GM18499 (cell line): ENCODE results near the gene EPHB1.

Experiments
- ATAC-seq: cut with Tn5 transposase; IDR thresholded peaks from one replicate; pipeline ENCODE4 v1.9.1; 2021; ENCODE audit warnings: moderate number of reproducible peaks; ENCODE audit not compliant: insufficient read depth, unreplicated experiment

EPHB1 gene

GRCh38 chr3:134794950-134795745 lies at the start of gene EPHB1:
TSS of gene EPHB1 (plus strand) at chr3:134795260.
- ATAC-seq, result peak; percentile 77

DNA sequence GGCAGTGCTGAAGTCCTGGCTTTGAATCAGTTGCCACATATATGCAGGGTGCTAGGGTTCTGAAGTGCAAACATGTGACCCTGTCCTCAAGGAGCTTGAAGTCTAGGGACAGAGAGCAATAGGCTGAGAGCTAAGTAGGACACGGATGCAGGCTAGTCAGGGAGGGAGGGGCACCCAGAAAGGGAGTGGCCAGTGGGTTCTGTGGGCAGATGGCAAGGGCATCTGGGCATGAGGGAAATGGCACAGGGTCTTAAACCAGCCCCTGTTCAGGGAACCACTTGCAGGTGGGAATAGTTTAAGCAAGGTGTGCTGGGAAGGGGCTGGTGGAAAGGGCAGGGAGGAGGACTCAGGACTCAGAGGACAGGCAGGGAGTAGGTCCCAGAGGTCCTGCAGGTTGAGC lies 46.4 kb upstream of the EPHB1 start:
- ATAC-seq, result no peak

GRCh38 chr3:134749174-134749573 lies 45.9 kb upstream of the EPHB1 start:
- ATAC-seq, result no peak

- no peak for ATAC-seq
Measured at GRCh38 chr3:134749802-134750553, 45.1 kb upstream of the EPHB1 start.

DNA sequence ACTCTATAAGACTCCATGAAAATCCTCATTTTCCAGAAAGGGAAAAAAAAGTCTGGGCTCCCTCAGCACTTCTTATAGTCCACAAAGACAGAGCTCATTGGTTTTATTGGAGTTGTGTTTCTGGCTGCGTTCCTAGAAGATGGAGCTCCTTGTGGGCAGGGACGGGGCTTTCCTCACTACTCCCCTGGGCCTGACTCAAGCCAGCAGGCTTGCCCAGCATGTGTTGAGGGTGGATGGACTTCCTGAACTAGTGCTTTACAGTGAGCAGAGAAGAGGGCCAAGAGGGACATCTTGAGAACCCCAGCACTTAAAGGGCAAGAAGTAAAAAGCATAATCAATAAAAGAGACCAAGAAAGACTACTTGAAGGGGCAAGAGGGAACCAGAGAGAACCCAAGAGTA lies 43.2 kb upstream of the EPHB1 start:
- no peak for ATAC-seq

- ATAC-seq, result no peak
Measured at GRCh38 chr3:134752761-134753461, 42.1 kb upstream of the EPHB1 start.

- no peak for ATAC-seq
Measured at GRCh38 chr3:134753999-134754742, 40.9 kb upstream of the EPHB1 start.

- ATAC-seq, result no peak
Measured at GRCh38 chr3:134754768-134755559, 40.1 kb upstream of the EPHB1 start.

DNA sequence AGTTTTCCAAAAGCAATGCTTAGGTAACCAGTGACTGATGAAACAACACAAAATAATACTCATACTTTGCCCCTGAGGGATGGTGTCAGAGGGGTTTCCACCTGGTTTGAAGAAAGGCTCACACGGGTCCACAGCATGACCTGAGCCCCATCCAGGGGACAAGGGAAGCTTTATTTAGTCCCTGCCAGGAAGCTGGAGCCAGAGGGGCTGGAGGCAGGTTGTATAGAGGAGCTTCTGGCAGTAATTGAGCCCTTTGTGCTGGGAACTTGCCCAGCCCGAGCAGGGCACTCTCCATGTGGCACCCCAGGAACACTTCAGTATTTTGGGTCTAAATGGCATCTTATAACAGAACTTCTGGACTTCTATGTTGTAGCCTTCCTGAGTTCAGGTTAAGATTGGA lies 39.2 kb upstream of the EPHB1 start:
- ATAC-seq, result no peak

GRCh38 chr3:134757549-134758069 lies 37.5 kb upstream of the EPHB1 start:
- ATAC-seq, result no peak

GRCh38 chr3:134761213-134761612 lies 33.8 kb upstream of the EPHB1 start:
- ATAC-seq, result no peak

DNA sequence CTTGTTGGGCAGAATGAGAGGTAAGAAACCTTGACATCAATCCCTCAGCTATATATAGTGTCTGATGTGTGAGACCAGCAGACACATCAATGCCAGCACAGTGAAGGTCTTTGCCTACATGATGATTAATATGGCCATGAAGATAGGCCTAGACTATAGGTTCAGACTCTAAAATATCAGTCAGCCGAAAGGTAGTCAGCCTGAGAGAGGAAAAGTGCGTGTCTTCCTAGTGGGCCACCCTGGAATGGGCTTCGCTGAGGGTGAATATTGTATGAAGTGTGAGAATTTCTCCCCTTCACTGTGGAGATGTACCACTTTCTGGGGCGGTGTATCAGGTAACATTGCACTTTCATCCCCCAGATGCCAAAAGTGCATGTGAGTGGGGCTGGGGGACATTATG lies 33.0 kb upstream of the EPHB1 start:
- ATAC-seq, result no peak

DNA sequence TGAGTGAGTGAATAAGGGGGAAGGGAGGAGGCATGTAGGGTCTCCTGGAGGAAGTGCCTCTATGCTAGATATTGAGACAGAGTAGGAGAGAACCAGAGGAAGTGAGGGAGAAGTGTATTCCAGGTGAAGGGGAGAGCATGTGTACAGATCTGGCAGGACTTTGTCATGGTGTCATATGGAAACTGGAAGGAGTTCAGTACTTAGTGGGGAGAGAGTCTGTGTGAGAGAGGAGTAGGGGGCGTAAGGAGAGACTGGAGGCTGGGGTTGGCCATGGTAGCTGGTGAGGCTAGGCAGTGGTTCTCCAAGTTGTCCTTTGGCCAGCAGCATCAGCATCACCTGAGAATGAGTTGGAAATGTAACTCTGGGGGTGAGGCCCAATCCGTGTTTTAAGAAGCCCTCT lies 29.6 kb upstream of the EPHB1 start:
- ATAC-seq, result no peak

GRCh38 chr3:134766290-134766689 lies 28.8 kb upstream of the EPHB1 start:
- no peak for ATAC-seq

GRCh38 chr3:134768116-134768515 lies 26.9 kb upstream of the EPHB1 start:
- ATAC-seq, result no peak

- no peak for ATAC-seq
Measured at GRCh38 chr3:134768837-134769236, 26.2 kb upstream of the EPHB1 start.

DNA sequence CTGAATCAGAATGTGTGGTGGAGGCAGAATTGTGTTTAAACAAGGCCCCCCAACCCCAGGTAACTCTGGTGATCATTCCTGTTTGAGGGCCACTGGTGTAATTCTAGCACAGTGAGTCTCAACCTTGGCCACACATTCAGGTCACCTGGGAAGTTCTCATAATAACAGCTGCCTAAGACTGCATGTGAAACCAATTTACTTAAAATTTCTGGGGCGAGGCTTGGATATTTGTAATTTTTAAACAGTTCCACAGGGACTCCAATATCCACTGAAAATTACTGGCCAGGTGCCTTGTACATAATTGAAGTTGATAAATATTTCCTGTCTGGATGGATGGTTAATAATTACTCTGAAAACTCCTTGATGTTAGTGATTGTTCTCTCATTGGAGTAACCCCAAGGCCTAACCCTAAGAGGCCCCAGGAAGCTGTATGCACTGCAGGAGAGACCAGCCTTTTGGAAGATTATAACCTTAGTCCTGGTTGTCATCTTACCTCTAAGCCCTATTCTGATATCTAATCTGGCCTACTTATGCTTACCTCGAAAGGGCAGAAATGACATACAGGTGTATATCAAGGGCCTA lies 25.7 kb upstream of the EPHB1 start:
- ATAC-seq, result no peak

- ATAC-seq, result no peak
Measured at GRCh38 chr3:134772011-134772410, 23.0 kb upstream of the EPHB1 start.

DNA sequence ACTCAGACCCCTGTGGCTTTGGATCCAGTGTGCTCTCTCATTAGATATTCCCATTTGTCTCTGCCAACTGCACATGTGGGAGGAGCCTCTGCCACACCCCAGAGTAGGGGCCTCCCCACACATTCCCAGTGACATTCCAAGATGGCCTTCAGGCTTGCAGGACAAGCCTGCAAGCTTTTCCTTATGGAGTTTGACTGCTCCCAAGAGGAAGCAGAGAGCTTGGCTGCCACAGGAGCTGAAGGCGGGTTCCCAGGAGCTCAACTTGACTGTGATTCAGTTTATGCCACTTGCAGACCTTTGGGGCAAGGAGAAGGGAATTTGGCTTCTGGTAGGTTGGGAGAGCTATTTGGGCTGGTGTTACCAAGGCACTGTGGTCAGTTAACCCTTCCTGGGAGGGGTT lies 22.5 kb upstream of the EPHB1 start:
- ATAC-seq, result no peak
